Endometrial microvascular endothelial cells (primary cell): Measurements from ENCODE around the gene YPEL4. TPM values are rescaled to one million over a fixed set of nuclear protein-coding genes. Genes with fewer than 3 reads are reported as not detected.

ENCODE experiments used
- in situ Hi-C: cut with HindIII; loops from 2 replicates; pipeline ENCODE4 v1.10.0; 2017; ENCODE audit warnings: low sequenced_read_pairs, low pct_unique_long_range_greater_than_20kb; ENCODE audit errors: inconsistent ontology term
- total RNA-seq: library from RNA; depleted of rRNA; stranded (reverse); fragments of >200 nt; gene quantifications from one replicate; pipeline ENCODE4 v1.2.3, GENCODE V29; 2015; ENCODE audit errors: inconsistent ontology term

Gene YPEL4
- total RNA-seq, 1 donor from 2014 or later: not detected

GRCh38 chr11:57638005-57638781 lies 11.5 kb downstream of the YPEL4 start:
- in situ Hi-C loops: no loop called here

- in situ Hi-C loops: no loop called here
Measured at GRCh38 chr11:57637626-57638004, 12.1 kb downstream of the YPEL4 start.

- in situ Hi-C loops: no loop called here
Measured at GRCh38 chr11:57635246-57635645, 14.5 kb downstream of the YPEL4 start.

- in situ Hi-C loops: no loop called here
Measured at GRCh38 chr11:57634311-57634710, 15.4 kb downstream of the YPEL4 start.

- in situ Hi-C loops: no loop called here
Measured at GRCh38 chr11:57633394-57634070, 16.2 kb downstream of the YPEL4 start.

GRCh38 chr11:57632116-57632515 lies 17.6 kb downstream of the YPEL4 start:
- in situ Hi-C loops: no loop called here

- in situ Hi-C loops: no loop called here
Measured at GRCh38 chr11:57630171-57630570, 19.5 kb downstream of the YPEL4 start.

GRCh38 chr11:57626895-57627294 lies 22.8 kb downstream of the YPEL4 start:
- in situ Hi-C loops: no loop called here

- in situ Hi-C loops: no loop called here
Measured at GRCh38 chr11:57624864-57625263, 24.8 kb downstream of the YPEL4 start.

- in situ Hi-C loops: no loop called here
Measured at GRCh38 chr11:57622263-57622662, 27.4 kb downstream of the YPEL4 start.

- in situ Hi-C loops: no loop called here
Measured at GRCh38 chr11:57620467-57620866, 29.2 kb downstream of the YPEL4 start.

GRCh38 chr11:57619331-57619730 lies 30.4 kb downstream of the YPEL4 start:
- in situ Hi-C loops: no loop called here

- in situ Hi-C loops: no loop called here
Measured at GRCh38 chr11:57618438-57618837, 31.3 kb downstream of the YPEL4 start.

- in situ Hi-C loops: no loop called here
Measured at GRCh38 chr11:57616595-57616994, 33.1 kb downstream of the YPEL4 start.

GRCh38 chr11:57615308-57615707 lies 34.4 kb downstream of the YPEL4 start:
- in situ Hi-C loops: no loop called here

- in situ Hi-C loops: no loop called here
Measured at GRCh38 chr11:57614234-57614772, 35.4 kb downstream of the YPEL4 start.

GRCh38 chr11:57610170-57610569 lies 39.5 kb downstream of the YPEL4 start:
- in situ Hi-C loops: no loop called here

- in situ Hi-C loops: no loop called here
Measured at GRCh38 chr11:57605028-57605420, 44.7 kb downstream of the YPEL4 start.

- in situ Hi-C loops: no loop called here
Measured at GRCh38 chr11:57604296-57605027, 45.2 kb downstream of the YPEL4 start.

GRCh38 chr11:57601297-57601696 lies 48.4 kb downstream of the YPEL4 start:
- in situ Hi-C loops: no loop called here
